ENCODE measurements around the gene STRA6. TPM values are rescaled to one million over a fixed set of nuclear protein-coding genes. Genes with fewer than 3 reads are reported as not detected.

The STRA6 gene
- polyA plus RNA-seq, 1 of the 3 experiments (the other 2 are of a cell fraction) = 27.9 TPM

DNA sequence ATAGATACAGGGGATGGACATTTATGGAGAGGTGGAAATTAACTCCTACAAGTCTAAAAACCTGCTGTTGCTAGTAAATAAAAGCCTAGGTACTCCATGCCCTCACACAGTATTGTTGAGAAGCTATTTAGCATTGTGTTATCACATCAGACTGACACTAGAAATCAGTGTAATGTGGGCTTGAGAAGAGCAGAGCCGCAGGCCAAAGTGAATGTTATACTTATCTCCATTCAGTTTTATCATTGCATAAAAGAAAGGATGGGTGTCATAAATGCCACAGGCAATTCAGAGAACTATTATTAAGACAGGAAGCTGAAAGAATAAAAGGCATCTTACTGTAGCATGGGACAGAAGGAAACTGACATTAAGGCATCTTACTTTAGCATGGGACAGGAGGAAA lies 42.8 kb downstream of the STRA6 start (continued):
- TF ChIP-seq, protein P1, sequence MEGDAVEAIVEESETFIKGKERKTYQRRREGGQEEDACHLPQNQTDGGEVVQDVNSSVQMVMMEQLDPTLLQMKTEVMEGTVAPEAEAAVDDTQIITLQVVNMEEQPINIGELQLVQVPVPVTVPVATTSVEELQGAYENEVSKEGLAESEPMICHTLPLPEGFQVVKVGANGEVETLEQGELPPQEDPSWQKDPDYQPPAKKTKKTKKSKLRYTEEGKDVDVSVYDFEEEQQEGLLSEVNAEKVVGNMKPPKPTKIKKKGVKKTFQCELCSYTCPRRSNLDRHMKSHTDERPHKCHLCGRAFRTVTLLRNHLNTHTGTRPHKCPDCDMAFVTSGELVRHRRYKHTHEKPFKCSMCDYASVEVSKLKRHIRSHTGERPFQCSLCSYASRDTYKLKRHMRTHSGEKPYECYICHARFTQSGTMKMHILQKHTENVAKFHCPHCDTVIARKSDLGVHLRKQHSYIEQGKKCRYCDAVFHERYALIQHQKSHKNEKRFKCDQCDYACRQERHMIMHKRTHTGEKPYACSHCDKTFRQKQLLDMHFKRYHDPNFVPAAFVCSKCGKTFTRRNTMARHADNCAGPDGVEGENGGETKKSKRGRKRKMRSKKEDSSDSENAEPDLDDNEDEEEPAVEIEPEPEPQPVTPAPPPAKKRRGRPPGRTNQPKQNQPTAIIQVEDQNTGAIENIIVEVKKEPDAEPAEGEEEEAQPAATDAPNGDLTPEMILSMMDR (IDR thresholded peaks at IDR 0.05) = no peak

DNA sequence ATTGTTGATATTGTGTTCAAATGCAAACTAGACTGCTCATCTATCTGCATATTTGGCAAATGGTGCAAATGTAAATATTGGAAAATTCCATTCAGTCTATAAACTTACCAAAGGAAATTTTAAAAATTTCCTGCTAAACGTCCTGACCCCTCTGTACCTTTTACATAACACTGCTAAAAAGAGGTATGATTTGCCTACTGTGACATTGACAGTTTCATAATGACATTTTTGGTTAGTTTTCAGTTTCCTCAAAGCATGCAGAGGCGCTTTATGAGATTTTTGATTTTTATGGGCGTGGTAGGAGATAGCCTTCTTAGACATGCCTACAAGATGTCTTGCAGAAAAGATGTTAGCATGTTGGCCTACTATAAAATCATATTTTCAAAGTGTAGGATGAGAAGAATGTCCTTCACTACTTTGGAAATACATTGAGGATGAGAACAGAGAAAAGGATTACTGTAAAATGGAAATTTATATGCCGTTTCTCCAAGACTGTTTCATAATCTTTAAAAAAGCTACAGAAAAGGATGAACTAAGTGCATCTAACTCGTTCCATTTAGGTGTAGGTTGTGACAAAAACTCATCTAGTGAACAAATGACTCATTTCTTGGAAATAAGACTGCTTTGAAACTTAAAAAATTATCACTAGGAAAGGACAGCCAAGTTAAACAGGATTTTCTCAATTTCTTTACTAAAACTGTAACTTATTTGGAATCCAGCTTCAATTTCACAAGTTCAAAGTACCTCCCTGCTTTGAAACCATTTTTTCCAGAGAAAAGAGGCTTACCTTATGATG lies 43.5 kb downstream of the STRA6 start:
- Histone ChIP-seq H3K27me3 (ENCODE audit: insufficient read depth) (no peaks in the 10 kb centered on the region), H4K20me1 (ENCODE audit: insufficient read depth) (no peaks in the 10 kb centered on the region), H3K9me2 (no peaks in the 10 kb centered on the region), H3K79me2 (ENCODE audit: insufficient read depth) (no peaks in the 10 kb centered on the region), H3K9me3 (no peaks in the 10 kb centered on the region), H2AFZ (ENCODE audit: low read depth) (no peak overlapping the region), H3K36me3 (replicated peaks in 1 of 2; ENCODE audit: control insufficient read depth in 1 of 2, insufficient read depth in 2 of 2, low read length in 1 of 2) (no peaks in the 10 kb centered on the region), H3K4me2 (no peak overlapping the region), H3K27ac (ENCODE audit: low read depth in 2 of 2, low read length in 1 of 2) (no peak overlapping the region), H3F3A (replicated peaks; ENCODE audit: insufficient read depth) (peaks cover 13% of the 10 kb centered on the region), H3K4me3 (ENCODE audit: low read depth in 2 of 2, low read length in 1 of 2) (no peak overlapping the region), H3K4me1 (ENCODE audit: control insufficient read depth in 1 of 2, insufficient read depth in 2 of 2, low read depth in 1 of 2, low read length in 1 of 2) (peaks cover 12 to 30% of the 10 kb centered on the region in 2 experiments; a peak in 3 of 4 replicates), H3K9ac (no peak overlapping the region)
- WGBS (ENCODE audit: low lambda C conversion rate) = 80% methylated on average over 5 of the region's 5 CpGs
- POLR2A ChIA-PET = interaction anchor here (1.2 kb wide), 1 partner anchor 42 kb away, joined by 4 read pairs; no protein-coding TSS in a partner anchor
- CTCF ChIA-PET = interaction anchor here (0.7 to 7.7 kb wide), 6 partner anchors 10 to 162 kb away, joined by 3 to 39 read pairs (median 3); partner anchors contain the start of genes ISLR and STRA6
- TF ChIP-seq YY1 (IDR thresholded peaks at IDR 0.05; ENCODE audit: low read depth) (no peak), EZH2phosphoT487 (IDR thresholded peaks at IDR 0.05; ENCODE audit: borderline replicate concordance, low read depth) (no peak), ELF1 (IDR thresholded peaks at IDR 0.05) (no peak), TCF12 (IDR thresholded peaks at IDR 0.05) (no peak), MXI1 (IDR thresholded peaks at IDR 0.05; ENCODE audit: low read depth, low read length) (no peak), FOXM1 (IDR thresholded peaks at IDR 0.05; ENCODE audit: low read depth) (no peak), RAD21 (IDR thresholded peaks at IDR 0.05; ENCODE audit: low read length) (no peak), JUND (IDR thresholded peaks at IDR 0.05) (no peak), CHD2 (IDR thresholded peaks at IDR 0.05; ENCODE audit: low read length, partially characterized antibody) (no peak), TEAD4 (IDR thresholded peaks at IDR 0.05; ENCODE audit: borderline replicate concordance, insufficient read depth) (no peak), RFX5 (IDR thresholded peaks at IDR 0.05; ENCODE audit: low read length) (no peak)
- TF ChIP-seq, protein P1 (IDR thresholded peaks at IDR 0.05) = no peak
- TF ChIP-seq, protein P2, sequence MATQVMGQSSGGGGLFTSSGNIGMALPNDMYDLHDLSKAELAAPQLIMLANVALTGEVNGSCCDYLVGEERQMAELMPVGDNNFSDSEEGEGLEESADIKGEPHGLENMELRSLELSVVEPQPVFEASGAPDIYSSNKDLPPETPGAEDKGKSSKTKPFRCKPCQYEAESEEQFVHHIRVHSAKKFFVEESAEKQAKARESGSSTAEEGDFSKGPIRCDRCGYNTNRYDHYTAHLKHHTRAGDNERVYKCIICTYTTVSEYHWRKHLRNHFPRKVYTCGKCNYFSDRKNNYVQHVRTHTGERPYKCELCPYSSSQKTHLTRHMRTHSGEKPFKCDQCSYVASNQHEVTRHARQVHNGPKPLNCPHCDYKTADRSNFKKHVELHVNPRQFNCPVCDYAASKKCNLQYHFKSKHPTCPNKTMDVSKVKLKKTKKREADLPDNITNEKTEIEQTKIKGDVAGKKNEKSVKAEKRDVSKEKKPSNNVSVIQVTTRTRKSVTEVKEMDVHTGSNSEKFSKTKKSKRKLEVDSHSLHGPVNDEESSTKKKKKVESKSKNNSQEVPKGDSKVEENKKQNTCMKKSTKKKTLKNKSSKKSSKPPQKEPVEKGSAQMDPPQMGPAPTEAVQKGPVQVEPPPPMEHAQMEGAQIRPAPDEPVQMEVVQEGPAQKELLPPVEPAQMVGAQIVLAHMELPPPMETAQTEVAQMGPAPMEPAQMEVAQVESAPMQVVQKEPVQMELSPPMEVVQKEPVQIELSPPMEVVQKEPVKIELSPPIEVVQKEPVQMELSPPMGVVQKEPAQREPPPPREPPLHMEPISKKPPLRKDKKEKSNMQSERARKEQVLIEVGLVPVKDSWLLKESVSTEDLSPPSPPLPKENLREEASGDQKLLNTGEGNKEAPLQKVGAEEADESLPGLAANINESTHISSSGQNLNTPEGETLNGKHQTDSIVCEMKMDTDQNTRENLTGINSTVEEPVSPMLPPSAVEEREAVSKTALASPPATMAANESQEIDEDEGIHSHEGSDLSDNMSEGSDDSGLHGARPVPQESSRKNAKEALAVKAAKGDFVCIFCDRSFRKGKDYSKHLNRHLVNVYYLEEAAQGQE (IDR thresholded peaks at IDR 0.05; ENCODE audit: low read depth, low read length) = no peak
- TF ChIP-seq, protein P3, sequence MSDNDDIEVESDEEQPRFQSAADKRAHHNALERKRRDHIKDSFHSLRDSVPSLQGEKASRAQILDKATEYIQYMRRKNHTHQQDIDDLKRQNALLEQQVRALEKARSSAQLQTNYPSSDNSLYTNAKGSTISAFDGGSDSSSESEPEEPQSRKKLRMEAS (IDR thresholded peaks at IDR 0.05; ENCODE audit: low read depth) = no peak
- TF ChIP-seq, protein P4, sequence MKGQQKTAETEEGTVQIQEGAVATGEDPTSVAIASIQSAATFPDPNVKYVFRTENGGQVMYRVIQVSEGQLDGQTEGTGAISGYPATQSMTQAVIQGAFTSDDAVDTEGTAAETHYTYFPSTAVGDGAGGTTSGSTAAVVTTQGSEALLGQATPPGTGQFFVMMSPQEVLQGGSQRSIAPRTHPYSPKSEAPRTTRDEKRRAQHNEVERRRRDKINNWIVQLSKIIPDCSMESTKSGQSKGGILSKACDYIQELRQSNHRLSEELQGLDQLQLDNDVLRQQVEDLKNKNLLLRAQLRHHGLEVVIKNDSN (IDR thresholded peaks at IDR 0.05; ENCODE audit: borderline replicate concordance, low read depth) = no peak
- DNase-seq = no peak
